DND-41 (cell line): ENCODE results near the gene RTRAF.

ENCODE experiments used
- EZH2 ChIP-seq: IDR thresholded peaks from 3 replicates; pipeline ENCODE4 v1.6.1; 2012; ENCODE audit warnings: borderline replicate concordance, low read depth, mild to moderate bottlenecking, moderate library complexity, low read length, inconsistent platforms; ENCODE audit not compliant: severe bottlenecking
- TF ChIP-seq, protein P1 (sequence below): IDR thresholded peaks from 2 replicates; pipeline ENCODE4 v1.5.1; 2012; ENCODE audit warnings: borderline replicate concordance, low read length, moderate library complexity, mild to moderate bottlenecking; ENCODE audit not compliant: poor library complexity, severe bottlenecking; ENCODE audit errors: extremely low read depth

DNA sequence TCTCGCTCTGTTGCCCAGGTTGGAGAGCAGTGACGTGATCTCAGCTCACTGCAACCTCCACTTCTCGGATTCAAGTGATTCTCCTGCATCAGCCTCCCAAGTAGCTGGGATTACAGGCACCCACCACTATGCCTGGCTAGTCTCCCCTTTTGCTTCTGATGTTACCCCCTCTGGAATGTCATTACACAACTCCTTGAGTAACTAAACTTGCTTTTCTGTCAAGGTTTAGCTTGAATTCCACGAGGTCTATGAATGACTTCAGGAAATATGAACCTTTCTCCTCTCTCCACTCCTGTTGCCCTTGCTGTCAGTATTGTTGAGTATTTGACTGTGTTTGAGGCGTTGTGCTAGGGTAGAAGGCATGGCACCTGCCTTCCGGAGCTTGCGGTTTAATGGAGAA, 16.8 kb upstream of the RTRAF start:
- TF ChIP-seq, protein P1, sequence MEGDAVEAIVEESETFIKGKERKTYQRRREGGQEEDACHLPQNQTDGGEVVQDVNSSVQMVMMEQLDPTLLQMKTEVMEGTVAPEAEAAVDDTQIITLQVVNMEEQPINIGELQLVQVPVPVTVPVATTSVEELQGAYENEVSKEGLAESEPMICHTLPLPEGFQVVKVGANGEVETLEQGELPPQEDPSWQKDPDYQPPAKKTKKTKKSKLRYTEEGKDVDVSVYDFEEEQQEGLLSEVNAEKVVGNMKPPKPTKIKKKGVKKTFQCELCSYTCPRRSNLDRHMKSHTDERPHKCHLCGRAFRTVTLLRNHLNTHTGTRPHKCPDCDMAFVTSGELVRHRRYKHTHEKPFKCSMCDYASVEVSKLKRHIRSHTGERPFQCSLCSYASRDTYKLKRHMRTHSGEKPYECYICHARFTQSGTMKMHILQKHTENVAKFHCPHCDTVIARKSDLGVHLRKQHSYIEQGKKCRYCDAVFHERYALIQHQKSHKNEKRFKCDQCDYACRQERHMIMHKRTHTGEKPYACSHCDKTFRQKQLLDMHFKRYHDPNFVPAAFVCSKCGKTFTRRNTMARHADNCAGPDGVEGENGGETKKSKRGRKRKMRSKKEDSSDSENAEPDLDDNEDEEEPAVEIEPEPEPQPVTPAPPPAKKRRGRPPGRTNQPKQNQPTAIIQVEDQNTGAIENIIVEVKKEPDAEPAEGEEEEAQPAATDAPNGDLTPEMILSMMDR: no peak
- TF ChIP-seq EZH2: no peak
